ENCODE data around the gene PFN1.
A peak's percentile ranks its signal among the peaks of the same experiment; 100 is the strongest.
"Not testable (repeated sequence)": the region's sequence is repeated elsewhere in the genome, so short reads cannot be mapped to it uniquely, and the experiment has no call there.

Gene PFN1

DNA sequence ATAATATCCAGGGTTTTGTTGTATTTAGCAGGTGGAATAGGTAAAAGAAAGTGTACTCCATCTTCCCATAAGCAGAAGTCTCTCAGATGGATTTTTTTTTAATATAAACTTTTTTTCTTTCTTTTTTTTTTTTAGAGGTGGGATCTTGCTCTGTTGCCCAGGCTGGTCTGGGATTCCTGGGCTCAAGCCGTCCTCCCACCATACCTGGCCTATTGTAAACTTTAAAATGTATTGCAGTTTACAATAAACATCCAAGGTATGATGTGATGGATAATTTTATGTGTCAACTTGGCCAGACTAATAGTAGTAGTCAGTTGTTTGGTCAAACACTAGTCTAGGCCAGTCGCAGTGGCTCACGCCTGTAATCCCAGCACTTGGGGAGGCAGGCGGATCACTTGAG is 27.0 kb downstream of the PFN1 start:
- DNase-seq (ENCODE audit: low read depth) = no peak

DNA sequence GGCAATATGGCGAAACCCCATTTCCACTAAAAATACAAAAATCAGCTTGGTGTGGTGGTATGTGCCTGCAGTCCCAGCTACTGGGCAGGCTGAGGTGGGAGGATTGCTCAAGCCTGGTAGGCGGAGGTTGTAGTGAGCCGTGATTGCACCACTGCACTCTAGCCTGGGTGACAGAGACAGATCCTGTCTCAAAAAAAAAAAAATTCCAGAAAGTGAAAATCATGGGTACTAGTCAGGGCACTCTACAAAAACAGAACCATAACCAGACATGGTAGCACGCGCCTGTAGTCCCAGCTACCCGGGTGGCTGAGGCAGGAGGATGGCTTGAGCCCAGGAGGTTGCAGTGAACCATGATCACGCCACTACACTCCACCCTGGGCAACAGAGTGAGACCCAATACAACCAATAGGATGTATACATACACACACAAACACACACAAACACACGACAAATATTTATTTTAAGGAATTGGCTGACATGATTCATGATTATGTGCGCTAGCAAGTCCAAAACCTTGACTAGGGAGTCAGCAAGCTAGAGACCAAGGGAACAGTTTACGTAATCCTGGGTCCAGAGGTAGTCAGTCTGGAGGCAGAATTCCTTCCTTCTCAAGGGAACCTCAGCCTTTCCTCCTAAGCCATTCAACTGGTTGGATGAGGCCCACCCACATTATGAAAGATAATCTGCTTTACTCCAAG is 27.8 kb downstream of the PFN1 start:
- DNase-seq (ENCODE audit: low read depth) = peak; percentile 50

DNA sequence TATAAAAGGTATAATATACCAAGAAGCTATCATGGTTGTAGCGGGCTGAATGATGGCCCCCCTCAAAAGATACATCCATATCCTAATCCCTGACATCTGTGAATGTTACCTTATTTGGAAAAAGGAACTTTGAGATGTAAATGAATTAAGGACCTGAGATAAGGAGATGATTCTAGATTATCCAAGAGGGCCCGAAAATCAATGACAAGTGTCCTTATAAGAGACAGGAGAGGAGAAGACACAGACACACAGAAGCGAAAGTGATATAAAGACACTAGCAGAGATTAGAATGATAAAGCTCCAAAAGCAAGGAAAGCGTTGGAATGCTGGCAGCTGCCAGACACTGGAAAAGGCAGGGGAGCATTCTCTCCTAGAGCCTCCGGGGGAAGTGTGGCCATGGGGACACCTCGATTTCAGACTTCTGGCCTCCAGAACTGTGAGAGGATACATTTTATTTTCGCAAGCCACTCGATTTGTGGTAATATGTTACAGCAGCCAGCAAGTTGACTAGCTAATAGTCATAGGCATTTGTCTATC is 28.8 kb downstream of the PFN1 start:
- no peak for DNase-seq (ENCODE audit: low read depth)

DNA sequence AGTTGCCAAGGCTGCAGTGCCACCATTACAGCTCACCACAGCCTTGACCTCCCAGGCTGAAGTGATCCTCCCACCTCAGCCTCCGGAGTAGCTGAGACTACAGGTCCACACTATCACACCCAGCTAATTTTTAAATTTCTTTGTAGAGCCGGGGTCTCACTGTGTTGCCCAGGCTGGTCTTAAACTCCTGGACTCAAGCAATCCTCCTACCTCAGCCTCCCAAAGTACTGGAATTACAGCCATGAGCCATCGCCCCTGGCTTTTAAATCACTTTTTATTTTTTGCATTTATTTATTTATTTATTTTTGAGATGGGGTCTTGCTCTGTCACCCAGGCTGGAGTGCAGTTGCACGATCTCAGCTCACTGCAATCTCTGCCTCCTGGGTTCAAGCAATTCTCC is 33.8 kb downstream of the PFN1 start:
- DNase-seq (ENCODE audit: low read depth) = not testable (repeated sequence)

DNA sequence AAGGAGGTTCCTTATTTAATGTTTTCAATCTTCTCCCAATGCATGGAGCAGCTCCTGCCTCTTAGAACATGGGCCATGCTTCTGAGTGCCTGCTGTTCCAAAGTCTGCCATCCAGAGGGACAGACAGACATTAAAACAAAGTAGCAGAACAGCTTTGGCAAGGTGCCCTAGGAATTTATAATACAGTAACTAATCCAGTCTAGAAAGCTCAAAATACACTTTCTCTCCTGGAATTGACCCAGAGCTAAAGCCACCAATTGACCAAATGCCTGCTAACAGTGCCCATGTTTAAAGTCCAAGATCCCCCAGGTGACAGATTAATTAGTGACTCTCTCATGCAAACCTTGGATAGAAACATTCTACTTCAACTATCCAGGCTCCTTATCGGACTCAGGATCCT is 34.3 kb downstream of the PFN1 start:
- no peak for DNase-seq (ENCODE audit: low read depth)

DNA sequence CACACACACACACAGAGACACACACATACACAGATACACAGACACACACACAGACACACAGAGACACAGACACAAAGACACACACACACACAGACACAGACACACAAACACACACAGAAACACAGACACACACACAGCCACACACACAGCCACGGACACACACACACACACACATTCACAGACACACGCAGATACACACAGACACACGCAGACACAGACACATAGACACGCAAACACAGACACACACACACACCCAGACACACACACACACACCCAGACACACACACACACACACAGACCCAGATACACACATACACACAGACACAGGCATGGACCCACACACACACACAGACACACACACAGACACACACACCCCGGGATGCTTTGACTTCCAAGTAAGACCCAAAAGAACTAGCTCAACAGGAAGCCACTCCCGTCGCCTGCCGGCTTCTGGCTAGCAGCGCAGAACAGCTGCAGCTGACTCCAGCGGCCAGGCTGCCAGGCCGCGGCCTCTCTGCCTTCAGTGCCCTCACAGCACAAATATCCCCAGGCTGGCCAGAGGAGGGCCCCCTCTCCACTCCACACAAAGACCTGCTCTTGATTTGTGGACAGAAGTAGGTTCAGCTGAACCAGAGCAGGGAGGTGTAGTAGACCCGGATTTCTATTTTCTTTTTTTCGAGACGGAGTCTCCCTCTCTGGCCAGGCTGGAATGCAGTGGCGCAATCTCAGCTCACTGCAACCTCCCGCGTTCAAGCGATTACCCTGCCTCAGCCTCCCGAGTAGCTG is 39.4 kb downstream of the PFN1 start:
- peak; percentile 93 for DNase-seq (ENCODE audit: low read depth)

DNA sequence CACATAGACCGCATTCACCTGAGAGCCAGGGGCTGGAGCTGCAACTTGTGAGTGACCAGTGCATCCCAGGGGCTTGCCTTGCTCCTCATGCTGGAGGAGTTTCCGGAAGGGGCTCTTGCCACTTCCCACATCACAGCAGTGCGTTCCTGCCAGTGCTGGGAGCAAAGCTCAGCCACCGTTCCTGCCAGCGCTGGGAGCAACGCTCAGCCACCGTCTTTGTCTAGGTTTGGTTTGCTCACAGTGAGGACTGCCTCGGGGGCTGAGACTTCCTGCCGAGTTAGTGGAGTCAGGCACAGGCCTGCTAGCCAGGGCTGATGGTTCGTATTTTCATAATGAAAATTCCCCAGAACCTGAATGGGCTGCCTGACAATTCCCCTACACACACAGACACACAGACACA is 40.0 kb downstream of the PFN1 start:
- no peak for DNase-seq (ENCODE audit: low read depth)

DNA sequence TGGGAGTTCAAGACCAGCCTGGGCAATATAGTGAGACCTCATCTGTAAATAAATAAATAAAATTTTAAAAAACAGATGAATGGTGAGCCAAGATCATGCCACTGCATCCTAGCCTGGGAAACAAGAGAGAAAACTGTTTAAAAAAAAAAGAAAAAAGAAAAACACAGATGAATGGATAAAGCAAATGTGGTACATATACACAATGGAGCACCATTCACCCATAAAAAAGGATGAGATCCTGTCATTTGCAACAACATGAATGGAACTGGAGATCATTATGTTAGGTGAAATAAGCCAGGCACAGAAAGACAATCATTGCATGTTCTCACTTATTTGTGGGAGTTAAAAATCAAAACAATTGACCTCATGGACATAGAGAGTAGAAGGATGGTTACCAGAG is 41.7 kb downstream of the PFN1 start:
- not testable (repeated sequence) for DNase-seq (ENCODE audit: low read depth)

DNA sequence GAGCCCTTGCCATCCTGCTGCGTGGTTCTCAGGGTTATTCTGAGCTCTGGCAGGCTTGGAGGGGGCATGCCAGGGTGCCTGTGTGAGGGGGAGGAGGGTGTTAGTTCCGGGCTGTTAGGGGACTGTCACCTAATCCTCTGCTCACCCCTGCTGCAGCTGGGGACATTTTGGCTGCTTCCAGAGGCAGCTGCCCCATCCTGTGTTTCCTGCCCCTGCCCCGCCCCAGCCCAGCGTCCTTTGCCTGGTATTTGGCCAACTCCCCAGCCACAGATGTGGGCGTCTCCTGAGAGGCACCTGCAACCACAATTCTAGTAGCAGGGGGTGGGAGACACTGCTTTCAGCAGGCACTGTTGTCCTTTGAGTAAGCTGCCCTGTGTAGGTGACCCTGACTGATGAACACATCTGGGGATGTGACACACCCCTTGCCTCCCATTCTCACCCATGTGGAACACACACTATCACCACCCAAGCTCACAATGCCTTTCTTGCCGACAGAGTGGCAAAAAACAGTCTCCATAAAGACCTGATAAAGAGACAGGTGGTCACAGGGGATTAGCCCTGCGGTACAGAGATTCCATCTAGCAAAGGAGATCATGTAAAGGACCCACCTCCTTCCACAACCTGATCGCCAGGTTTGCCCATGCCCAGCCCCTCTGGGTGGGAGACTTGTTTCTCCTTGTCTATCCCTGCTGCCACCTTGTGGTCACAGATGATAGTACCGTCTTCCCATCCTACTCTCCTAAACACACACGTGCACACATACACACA is 45.1 kb downstream of the PFN1 start, which contains the start of gene CHRNE:
Gene CHRNE, minus strand, starts transcription at position 48 of the 768 bp plus-strand sequence. Its CDS starts 35 bp downstream, at position 13.
- DNase-seq (ENCODE audit: low read depth) = peak; percentile 57

DNA sequence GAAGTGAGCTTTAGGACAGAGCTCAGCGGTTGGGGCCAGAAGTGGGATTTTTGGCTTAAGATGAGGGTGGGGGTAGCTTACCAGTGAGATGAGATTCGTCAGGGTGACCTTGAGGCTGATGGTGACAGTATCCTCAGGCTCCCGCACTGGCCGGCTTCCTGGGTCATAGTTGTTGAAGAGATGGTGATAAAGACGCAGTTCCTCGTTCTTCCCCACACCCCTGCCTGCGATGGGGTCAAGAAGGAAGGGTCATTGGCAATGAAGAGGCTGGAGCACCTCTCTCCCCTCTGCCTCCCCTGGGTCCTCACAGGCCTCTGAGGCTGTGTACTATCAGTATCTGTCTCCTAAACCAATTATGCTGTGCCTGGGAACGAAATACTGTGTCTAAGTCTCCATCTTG is 45.8 kb downstream of the PFN1 start:
- DNase-seq (ENCODE audit: low read depth) = no peak

DNA sequence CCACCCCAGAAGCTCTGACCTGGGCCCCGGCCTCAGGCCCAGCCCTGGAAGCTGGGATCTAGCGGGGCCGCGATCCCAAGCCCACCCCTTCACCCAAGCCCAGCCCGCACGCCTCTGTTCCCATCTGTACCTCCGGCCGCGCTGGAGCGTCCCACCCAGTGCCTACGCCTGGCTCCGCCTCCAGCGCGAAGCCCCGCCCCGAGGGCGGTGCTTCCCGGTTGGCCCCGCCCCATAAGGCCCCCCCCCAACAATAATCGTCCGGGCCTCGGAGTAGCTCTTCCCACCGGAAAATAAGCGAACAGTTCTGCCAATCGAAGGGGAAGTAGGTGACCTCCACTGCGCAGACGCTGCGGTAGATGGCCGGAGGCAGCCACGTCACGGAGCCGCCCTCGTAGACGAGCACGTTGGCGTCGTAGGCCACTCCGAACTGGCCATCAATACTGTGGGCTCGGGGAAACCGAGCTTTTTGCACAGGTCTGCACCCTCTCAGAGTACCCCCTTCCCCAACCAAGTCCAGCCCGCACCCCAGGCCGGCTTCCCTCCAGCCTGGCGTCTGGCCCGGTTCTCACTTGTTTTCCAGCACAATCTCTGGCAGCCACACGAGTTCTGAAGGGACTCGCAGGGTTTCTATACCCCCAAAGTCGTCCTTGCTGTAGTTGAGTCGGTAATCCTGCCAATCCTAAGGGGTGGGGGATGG is 46.5 kb downstream of the PFN1 start:
- DNase-seq (ENCODE audit: low read depth) = no peak

DNA sequence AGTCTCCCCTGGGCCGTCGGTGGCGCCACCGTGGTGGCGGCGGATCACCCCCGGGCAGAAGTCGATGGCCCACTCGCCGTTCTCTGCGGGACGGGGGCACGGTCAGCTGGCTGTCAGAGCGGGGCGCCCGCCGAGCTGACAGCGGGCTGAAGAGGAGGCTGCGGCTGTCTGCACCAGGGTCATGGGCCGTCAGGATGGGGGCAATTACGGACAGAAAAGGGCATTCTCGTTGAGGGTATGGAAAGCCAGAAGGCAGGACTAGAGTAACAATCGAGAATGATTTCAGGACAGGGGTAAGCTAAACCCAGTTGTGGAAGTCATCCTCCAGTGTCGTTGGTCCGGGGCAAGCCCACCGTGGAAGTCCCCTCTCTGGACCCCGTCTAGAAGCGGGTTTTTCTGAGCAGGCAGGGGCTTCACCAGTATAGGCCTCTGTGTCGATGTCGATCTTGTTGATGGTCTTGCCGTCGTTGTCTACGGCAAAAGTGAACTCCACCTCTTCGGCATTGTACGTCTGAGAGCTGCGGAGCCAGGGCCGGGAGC is 47.2 kb downstream of the PFN1 start:
- no peak for DNase-seq (ENCODE audit: low read depth)

DNA sequence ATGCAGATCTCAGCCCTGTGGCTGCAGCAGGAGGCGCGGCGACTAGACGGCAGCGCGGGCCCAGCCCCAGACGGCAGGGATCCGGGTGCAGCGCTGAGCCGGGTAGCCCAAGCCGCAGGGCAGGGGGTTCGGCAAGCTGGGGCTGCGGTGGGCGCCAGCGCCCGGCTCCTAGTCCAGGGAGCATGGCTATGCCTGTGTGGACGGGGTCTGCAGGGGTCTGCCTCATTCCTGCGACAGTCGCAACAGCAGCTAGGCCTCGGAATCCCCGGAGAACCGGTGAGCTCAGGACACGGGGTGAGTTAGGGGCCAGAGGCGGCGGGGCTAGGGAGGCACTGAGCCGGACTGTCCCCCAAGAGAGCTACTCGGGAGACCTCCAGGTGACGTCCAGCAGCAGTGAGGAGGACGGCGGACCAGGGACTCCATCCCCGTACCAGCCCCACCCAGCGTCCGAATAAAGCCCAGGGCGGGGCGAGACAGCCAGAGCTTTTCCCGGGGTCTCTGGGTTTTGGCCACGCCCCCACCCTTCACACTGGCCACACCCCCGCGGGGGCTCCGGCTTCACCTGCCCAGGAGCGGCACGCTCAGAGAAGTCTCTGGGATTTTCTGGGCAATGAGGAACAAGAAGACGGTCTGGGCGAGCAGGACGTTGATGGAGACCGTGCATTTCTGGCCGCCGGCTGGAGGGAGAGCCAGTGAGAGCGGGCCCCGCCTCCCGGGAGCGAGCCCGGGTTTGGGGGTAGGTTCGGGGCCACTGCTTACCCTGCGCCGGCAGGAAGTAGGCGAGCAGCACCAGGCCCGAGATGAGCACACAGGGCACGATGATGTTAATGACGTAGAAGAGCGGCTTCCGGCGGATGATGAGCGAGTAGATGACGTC is 47.9 kb downstream of the PFN1 start:
- no peak for DNase-seq (ENCODE audit: low read depth)

DNA sequence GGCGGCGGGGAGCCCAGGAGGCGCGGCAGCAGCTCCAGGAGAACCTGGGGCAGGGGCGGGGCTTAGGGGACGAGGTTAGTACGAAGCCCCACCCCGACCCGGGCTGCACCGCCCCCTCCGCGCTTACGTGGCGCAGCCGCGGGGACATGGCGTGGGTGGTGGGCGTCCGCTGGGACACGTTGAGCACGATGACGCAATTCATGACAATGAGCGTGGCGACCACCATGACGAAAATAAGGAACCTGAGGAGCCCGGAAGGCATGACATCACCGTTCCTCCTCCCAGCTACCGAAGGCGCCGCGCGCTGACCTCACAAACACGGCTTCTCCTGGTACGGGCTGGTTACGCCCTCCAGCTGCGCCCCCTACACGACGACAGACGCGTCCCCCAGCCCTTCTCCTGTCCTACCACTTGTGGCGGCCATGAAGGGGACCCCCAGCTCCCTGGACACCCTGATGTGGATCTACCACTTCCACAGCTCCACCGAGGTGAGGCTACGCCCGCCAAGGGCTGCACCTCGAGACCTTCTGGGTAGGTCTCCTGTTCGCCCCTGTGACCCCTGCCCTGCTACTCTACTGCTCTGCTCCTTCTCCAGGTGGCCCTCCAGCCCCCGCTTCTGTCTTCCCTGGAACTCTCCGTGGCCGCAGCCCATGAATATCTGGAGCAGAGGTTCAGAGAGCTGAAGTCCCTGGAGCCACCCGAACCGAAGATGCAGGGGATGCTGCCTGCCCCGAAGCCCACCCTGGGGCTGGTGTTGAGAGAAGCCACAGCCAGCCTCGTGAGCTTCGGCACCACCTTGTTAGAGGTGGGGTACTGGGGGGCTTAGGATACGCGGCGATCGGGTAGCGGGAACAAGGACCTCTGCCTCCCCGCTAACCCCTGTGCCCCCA is 48.7 kb downstream of the PFN1 start, which contains the start of gene C17orf107:
Gene C17orf107, plus strand, starts transcription at position 196 of the 890 bp plus-strand sequence. Its CDS starts 227 bp downstream, at position 423.
- peak; percentile 67 for DNase-seq (ENCODE audit: low read depth)

DNA sequence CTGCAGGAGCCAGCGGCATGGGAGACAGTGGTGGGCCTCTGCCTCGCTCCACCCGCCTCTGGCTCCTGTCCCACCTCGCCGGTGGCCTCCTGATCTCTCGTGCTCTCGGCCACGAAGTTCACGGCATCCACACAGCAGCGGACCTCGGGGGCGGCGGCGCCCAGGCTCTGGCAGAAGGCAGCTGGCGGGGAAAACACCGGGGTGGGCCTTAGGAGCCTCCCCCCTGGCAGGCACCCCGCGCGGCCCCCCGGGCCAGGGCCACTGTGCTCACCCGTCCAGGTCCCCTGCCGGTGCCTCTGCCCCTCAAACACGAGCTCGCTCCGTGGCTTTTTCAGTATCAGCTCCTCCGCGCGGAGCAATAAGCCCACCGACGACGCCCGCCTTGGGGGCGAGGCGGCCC is 49.4 kb downstream of the PFN1 start:
- no peak for DNase-seq (ENCODE audit: low read depth)

DNA sequence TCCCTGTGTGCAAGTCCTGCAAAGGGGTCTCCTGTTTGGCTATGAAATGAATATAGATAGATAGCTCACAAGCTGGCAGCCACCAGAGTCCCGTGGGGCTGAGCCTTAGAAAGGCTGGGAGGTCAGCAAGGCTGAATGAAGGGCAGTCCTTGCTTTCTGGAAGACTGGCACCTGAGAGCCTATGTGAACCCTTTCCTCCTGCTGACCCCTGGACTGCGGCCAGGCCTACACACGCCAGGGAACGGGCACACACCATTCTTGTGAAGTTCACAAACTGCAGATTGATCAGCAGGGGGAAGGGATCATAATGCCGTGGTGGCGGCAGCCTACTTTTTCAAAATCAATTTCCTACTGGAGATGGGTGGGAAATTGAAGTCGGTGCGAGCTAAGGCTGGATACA is 50.0 kb downstream of the PFN1 start:
- DNase-seq (ENCODE audit: low read depth) = no peak

DNA sequence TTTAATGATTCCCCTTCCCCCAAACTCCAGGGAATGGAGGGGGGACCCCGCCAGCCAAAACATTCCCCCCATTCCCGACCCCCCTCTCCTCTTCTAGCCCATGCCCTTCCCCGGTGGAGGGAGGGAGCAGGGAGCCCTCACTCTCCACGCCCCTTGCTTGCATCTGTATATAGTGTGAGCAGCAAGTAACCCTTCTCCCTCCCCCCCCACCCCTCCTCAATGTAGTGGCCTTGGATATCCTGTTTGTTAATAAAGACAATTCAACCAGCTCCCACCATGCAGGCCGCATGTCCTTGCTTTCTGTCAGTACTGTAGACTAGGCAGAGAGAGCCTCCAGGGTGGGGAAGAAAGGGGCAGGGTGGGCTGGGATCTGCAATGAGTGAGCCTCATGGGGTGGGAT is 50.5 kb downstream of the PFN1 start:
- DNase-seq (ENCODE audit: low read depth) = no peak

DNA sequence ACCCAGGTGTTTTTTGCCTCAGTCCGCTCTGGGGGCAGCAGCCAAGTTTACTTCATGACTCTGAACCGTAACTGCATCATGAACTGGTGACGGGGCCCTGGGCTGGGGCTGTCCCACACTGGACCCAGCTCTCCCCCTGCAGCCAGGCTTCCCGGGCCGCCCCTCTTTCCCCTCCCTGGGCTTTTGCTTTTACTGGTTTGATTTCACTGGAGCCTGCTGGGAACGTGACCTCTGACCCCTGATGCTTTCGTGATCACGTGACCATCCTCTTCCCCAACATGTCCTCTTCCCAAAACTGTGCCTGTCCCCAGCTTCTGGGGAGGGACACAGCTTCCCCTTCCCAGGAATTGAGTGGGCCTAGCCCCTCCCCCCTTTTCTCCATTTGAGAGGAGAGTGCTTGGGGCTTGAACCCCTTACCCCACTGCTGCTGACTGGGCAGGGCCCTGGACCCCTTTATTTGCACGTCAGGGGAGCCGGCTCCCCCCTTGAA is 51.1 kb downstream of the PFN1 start:
- DNase-seq (ENCODE audit: low read depth) = no peak
